Stimulated activated CD4-positive, alpha-beta T cell treated with anti-CD3 and anti-CD28 coated beads, Interleukin-1b, Interleukin-23, amount 100 ng/mL, for 48 hours (primary cell): ENCODE results near the gene CATSPERZ.

Experiments
- DNase-seq: peaks from one replicate; pipeline ENCODE4 v3.0.0-alpha.2; 2020

Gene CATSPERZ

GRCh38 chr11:64285885-64286800 lies 14.0 kb upstream of the CATSPERZ start:
- DNase-seq, result no peak

DNA sequence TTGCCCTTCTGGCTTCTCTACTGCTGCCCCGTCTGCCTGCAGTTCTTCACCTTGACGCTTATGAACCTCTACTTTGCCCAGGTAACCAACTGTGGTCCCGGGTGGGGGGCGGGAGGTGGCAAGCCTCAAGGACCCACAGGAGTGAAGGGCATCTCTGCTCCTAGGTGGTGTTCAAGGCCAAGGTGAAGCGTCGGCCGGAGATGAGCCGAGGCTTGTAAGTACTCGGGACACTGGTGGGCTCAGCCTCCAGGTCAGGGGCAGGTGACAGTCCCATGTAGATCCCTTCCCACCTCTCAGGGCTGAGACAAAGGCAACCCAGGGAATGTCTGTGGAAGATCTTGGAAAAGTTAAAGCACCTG lies 13.4 kb upstream of the CATSPERZ start:
- no peak for DNase-seq

GRCh38 chr11:64287676-64288352 lies 12.3 kb upstream of the CATSPERZ start:
- DNase-seq, result no peak

GRCh38 chr11:64288353-64288750 lies 11.8 kb upstream of the CATSPERZ start:
- DNase-seq, result no peak

DNA sequence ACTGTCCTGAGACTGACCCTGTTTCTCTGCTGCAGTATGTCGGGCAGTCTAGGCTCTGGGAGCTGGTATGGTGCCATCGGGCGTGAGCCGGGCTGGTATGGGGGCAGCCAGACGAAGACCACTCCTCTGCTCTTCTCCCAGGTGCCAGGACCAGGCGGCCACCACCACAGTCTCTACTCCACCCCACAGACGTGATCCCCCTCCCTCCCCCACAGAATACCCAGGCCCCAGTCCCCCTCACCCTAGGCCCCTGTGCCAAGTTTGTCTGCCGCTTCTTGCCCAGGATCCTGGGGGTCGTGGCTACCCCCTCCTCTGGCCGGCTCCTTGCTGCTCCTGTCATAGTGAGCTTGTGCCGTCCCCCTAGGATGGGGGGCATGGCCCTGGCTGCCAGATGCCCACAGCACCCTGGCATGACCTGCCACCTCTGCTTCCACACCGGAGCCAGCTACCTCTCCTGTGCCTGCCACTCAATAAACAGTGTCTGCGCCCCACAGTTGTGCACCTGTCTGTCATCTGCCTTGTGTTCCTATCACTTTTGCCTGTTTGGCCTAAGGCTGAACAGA lies 11.1 kb upstream of the CATSPERZ start:
- DNase-seq, result no peak

DNA sequence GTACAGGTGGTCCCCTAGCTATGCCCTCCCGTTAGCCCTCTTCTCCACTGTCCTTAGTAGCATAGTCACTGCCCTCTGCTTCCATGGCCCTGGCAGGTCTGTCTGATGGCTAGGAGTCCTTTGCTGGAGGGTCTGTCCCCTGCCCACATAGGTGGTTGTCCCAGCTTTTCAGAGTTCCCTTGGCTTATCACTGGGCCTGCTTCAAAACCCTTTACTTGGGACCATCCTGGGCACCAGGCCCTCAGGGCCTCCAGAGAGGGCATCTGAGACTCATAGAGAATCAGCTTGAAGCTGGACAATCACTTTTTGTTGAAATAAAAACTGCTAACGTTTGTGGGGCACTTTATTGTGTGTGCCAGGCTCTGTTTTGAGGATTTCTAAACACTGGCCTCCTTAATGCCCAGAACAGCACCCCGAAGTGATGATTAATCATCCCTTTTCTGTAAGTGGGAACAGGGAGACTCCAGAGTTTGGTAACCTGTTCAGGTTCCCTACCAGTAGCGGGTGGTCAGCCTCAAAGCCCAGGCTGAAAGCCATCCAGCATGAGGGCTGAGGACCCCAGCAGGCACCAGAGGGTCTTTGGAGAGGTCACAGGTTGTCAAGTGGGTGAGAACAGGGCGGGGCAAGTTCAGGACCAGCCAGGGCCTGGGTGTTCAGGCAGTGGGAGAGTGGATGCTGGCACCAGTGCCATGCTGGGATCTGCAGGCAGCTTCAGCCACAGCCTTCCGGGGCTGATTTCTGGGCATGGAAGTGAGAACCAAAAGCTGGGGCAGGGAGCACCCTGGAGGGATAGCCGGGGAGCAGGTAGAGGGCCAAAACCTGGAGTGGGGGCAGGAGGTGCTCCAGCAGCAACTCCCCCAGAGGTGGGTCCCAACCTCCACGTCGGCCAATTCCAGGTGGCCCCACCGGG lies 9.6 kb upstream of the CATSPERZ start:
- DNase-seq, result no peak

GRCh38 chr11:64291262-64291751 lies 8.9 kb upstream of the CATSPERZ start, which contains the start of gene KCNK4:
Gene KCNK4, plus strand, starts transcription at chr11:64291302. Its CDS starts 1,717 bp downstream, at chr11:64293019.
- no peak for DNase-seq

- DNase-seq, result no peak
Measured at GRCh38 chr11:64291752-64292459, 8.3 kb upstream of the CATSPERZ start.

- DNase-seq, result no peak
Measured at GRCh38 chr11:64292460-64293254, 7.5 kb upstream of the CATSPERZ start.

- DNase-seq, result no peak
Measured at GRCh38 chr11:64294774-64295173, 5.4 kb upstream of the CATSPERZ start.

DNA sequence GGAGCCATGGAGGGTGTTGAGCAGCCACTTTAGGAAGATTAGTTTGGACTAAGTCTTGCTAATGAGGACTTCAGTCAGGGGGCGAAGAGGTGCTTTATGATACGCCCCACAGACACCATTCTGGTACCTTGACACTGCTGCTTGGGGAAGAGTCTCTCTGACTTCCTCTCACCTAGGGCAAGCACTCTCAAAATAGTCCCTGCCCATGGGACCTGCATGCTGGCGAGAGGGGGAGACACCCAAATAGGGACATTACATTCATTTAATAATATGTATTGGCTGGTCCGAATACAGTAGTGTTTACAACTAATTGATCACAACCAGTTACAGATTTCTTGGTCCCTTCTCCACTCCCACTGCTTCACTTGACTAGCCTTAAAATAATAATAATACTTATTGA lies 4.4 kb upstream of the CATSPERZ start:
- DNase-seq, result no peak

DNA sequence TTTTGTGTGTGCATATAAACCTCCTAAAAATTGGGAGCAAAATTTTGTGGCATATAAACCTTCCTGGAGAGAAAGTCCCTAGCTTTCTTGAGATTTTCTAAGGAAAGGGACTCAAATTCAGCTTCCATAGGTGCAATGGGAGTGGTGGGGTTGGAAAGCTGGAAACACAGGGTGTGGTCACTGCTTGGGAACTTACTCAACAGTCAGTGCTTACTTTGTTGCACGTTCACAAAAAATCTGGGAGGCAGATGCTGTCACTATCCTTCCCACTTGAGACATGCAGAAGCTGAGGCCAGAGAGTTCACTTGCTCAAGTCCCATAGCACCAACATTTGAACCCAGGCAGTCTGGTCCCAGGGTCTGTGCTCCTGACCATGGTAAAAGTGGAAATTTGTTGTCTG lies 3.9 kb upstream of the CATSPERZ start:
- no peak for DNase-seq

DNA sequence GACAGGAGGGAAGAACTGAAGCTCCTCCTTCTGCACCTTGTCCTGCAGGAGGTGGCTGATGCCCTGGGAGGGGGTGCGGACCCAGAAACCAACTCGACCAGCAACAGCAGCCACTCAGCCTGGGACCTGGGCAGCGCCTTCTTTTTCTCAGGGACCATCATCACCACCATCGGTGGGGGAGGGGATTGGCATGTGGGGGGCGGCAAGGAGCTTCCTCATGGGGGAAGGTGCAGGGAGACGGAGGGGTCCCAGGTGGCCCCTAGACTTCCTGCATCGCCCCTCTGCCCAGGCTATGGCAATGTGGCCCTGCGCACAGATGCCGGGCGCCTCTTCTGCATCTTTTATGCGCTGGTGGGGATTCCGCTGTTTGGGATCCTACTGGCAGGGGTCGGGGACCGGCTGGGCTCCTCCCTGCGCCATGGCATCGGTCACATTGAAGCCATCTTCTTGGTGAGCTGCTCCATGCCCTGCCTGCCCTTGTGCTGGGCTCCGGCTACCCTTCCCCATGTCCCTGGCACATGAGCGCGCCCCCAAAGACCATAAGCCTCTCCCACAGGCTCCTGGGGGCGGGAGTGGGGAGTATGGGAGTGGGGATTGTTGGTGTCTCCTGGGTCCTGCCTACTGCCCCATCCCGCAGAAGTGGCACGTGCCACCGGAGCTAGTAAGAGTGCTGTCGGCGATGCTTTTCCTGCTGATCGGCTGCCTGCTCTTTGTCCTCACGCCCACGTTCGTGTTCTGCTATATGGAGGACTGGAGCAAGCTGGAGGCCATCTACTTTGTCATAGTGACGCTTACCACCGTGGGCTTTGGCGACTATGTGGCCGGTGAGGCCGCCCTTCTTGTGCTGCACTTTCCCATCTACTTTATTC lies 3.1 kb upstream of the CATSPERZ start:
- no peak for DNase-seq

DNA sequence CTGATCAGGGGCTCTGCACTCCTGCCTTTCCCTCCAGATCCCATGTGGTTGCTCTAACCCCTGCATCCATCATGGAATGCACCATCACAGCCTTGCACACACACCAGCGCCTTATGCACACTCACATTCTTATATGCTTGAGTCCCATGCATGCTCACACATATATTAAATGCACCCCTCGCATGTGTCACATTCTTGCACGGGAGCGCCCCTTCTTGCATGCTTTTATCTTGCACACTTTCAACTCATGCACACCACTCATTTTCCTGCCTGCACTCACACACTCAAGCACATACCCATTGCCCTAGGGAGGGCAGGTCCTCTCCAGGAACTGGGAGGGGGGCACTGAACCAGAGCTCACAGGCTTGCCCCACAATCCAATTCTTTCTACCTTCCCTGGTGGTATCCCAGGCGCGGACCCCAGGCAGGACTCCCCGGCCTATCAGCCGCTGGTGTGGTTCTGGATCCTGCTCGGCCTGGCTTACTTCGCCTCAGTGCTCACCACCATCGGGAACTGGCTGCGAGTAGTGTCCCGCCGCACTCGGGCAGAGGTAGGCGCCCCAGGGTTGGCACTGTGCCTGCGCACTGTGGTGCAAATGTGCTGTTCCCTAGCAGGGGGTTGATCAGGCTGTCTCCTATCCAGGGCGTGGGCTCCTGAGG lies 2.3 kb upstream of the CATSPERZ start:
- no peak for DNase-seq

DNA sequence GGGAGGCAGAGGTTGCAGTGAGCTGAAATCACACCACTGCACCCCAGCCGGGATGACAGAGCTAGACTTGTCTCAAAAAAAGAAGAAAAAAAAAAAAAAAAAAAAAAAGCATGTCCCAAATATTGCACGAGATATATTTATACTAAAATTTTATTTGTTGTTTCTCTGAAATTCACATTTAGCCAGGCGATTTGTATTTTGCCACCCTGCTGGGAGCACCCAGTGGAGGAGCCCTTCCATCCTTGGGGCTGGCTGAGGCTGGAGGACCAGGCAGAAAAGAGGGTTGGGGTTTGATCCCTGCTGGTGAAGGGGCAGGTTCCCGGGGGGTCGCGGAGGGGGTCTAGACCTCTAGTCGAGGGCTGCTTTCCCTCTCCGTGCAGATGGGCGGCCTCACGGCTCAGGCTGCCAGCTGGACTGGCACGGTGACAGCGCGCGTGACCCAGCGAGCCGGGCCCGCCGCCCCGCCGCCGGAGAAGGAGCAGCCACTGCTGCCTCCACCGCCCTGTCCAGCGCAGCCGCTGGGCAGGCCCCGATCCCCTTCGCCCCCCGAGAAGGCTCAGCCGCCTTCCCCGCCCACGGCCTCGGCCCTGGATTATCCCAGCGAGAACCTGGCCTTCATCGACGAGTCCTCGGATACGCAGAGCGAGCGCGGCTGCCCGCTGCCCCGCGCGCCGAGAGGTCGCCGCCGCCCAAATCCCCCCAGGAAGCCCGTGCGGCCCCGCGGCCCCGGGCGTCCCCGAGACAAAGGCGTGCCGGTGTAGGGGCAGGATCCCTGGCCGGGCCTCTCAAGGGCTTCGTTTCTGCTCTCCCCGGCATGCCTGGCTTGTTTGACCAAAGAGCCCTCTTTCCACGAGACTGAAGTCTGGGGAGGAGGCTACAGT lies 952 bp upstream of the CATSPERZ start:
- no peak for DNase-seq

GRCh38 chr11:64303109-64304031 lies 3.2 kb downstream of the CATSPERZ start:
- no peak for DNase-seq

DNA sequence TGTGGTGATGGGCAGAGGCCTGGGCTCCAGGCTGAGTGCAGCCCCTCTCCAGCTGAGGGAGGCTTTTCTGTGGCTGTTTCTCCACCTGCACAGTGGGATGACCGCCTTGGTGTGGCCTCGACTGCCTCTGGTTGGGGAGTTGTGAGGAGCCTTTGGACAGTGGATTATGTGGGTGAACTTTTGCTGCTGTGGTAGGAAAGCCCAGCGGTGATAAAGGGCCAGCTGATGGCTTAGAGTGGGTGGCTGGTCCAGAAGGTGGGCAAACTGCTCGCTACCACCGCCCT lies 3.8 kb downstream of the CATSPERZ start:
- DNase-seq, result no peak
